HUES48 (cell line): ENCODE results near the gene DHX57.
"Not testable (repeated sequence)": the region's sequence is repeated elsewhere in the genome, so short reads cannot be mapped to it uniquely, and the experiment has no call there.

Experiments used
- H3K27ac ChIP-seq: one replicate; pipeline ENCODE4 v1.7.0; 2013; ENCODE audit warnings: low read depth, low read length, inconsistent platforms
- H3K27me3 ChIP-seq: 2 replicates; pipeline ENCODE4 v1.6.1; 2013; ENCODE audit warnings: mild to moderate bottlenecking, low read length; ENCODE audit not compliant: control insufficient read depth, insufficient read depth
- H3K36me3 ChIP-seq: 2 replicates; pipeline ENCODE4 v1.6.1; 2013; ENCODE audit warnings: low read length; ENCODE audit not compliant: control insufficient read depth, insufficient read depth
- H3K4me1 ChIP-seq: 2 replicates; pipeline ENCODE4 v1.6.1; 2013; ENCODE audit warnings: mild to moderate bottlenecking, low read length; ENCODE audit not compliant: control insufficient read depth, insufficient read depth
- H3K4me3 ChIP-seq: 2 replicates; pipeline ENCODE4 v1.5.1; 2013; ENCODE audit warnings: mild to moderate bottlenecking, low read depth, low read length
- H3K9ac ChIP-seq: 2 replicates; pipeline ENCODE4 v1.6.1; 2013; ENCODE audit warnings: mild to moderate bottlenecking, low read depth, low read length, moderate library complexity
- H3K9me3 ChIP-seq: 2 replicates; pipeline ENCODE4 v1.6.1; 2013; ENCODE audit warnings: low read length; ENCODE audit not compliant: control insufficient read depth, insufficient read depth

DHX57 gene

DNA sequence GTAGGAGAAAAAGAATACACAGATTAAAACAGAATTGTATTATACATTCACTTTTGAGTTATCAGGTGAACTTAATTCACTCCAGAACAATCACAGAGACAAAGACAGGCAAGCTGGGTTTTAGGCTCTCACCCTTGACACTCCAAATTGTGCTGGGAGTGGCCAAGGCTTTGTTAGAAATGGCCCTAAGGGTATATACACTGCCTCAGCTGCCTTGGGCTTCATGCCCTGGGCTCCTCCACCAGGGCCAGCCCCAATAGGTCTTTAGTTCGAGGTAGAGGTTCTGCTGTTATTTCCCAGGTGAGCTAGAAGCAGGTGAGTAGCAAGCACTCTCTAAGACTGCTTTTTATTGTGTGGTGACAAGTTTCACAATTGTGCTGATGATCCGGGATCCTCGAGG lies 77.8 kb downstream of the DHX57 start:
- no peak overlapping the region for H3K9ac ChIP-seq
- no peaks in the 10 kb centered on the region for H3K9me3 ChIP-seq
- no peak overlapping the region for H3K4me3 ChIP-seq
- peaks cover 18% of the 10 kb centered on the region for H3K36me3 ChIP-seq
- no peaks in the 10 kb centered on the region for H3K4me1 ChIP-seq
- no peaks in the 10 kb centered on the region for H3K27me3 ChIP-seq
- no peak overlapping the region for H3K27ac ChIP-seq

DNA sequence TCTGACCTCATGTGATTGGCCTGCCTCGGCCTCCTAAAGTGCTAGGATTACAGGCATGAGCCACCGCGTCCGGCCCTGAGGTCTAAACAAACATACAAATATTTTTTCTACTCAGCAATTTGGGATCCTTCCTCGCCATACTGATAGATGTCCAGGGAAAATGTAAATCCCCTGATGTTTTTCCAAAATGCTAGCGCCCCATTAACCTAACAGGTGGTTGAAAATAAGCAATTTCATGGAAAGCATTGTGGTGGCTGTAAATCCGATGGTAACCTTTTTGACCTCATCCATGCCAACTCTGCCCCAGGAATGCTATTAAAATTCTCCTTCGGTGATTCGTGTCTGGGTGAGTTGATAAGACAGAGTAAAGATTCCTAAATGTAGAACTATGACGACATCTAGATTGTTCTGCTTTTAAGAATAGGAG lies 78.5 kb downstream of the DHX57 start:
- no peak overlapping the region for H3K9ac ChIP-seq
- H3K27me3 ChIP-seq = no peaks in the 10 kb centered on the region
- peaks cover 12% of the 10 kb centered on the region for H3K36me3 ChIP-seq
- H3K4me1 ChIP-seq = no peaks in the 10 kb centered on the region
- no peaks in the 10 kb centered on the region for H3K9me3 ChIP-seq
- H3K27ac ChIP-seq = no peak overlapping the region
- no peak overlapping the region for H3K4me3 ChIP-seq

DNA sequence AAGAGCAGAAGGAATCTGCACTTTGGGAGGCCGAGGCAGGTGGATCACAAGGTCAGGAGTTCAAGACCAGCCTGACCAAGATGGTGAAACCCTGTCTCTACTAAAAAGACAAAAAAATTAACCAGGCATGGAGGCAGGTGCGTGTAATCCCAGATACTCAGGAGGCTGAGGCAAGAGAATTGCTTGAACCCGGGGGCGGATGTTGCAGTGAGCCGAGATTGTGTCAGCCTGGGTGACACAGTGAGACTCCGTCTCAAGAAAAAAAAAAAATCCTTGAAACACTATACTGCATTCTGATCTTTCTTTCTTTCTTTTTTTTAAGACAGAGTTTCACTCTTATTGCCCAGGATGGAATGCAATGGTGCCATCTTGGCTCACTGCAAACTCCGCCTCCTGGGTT lies 80.7 kb downstream of the DHX57 start:
- H3K9ac ChIP-seq, H3K27me3 ChIP-seq, H3K9me3 ChIP-seq, H3K4me3 ChIP-seq, H3K27ac ChIP-seq, H3K4me1 ChIP-seq: not testable (repeated sequence)
- H3K36me3 ChIP-seq = peaks cover 12% of the 10 kb centered on the region

DNA sequence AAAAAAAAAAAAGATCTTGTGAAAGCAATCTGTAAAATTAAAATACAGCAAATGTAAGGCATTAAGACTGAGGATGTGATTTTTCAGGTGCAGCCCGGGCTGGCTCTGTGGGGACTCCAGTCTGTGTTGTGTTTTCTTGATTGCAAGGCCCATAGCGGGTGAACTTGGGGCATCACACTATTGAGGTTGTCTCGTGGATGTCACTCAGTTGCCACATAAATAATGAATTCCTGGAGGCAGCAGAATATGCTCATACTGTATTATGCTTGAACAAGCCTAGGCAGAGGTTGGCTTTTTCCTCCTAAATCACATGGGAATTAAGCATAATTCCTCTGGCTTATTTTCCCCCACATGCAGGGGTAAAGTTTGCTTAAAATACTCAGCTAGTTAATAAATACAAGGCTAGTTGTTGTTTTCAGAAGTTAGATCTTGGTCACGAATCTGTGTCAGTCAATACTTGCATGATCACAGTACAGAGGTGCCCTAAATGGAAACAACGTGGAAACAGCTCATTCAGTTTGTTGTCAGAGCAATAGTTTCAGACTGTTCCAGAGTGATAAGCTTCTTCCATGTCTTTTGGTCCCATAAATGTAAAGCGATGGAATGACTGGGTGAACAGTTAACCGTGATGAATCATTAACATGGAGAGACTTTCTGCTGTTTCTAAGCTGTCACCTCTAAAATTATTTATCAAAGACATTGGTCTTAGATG lies 81.3 kb downstream of the DHX57 start:
- H3K4me1 ChIP-seq = no peaks in the 10 kb centered on the region
- no peak overlapping the region for H3K4me3 ChIP-seq
- H3K9ac ChIP-seq = no peak overlapping the region
- no peak overlapping the region for H3K27ac ChIP-seq
- H3K36me3 ChIP-seq = peaks cover 12% of the 10 kb centered on the region
- no peaks in the 10 kb centered on the region for H3K9me3 ChIP-seq
- H3K27me3 ChIP-seq = no peaks in the 10 kb centered on the region

DNA sequence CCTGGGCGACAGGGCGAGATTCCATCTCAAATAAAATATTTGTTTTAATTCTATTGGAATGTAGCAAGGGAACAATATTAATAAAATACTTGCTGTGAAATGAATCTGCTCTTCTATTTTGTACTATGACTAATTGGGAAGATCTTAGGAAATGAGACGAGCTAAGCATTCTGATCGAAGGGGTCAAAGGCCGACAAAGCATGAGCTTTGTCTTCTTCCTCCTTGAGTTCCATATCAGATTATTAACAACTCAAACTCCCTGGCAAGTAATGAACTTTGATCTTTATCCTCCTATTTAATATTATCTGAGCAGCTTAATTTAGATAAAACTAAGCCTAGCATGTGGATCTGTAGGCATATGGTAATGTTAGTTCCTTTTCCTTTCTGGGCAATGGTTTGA lies 82.2 kb downstream of the DHX57 start:
- Histone ChIP-seq H3K4me1 (no peaks in the 10 kb centered on the region), H3K4me3 (no peak overlapping the region), H3K27me3 (no peaks in the 10 kb centered on the region), H3K9me3 (no peaks in the 10 kb centered on the region), H3K27ac (no peak overlapping the region), H3K9ac (no peak overlapping the region), H3K36me3 (peaks cover 12% of the 10 kb centered on the region)

DNA sequence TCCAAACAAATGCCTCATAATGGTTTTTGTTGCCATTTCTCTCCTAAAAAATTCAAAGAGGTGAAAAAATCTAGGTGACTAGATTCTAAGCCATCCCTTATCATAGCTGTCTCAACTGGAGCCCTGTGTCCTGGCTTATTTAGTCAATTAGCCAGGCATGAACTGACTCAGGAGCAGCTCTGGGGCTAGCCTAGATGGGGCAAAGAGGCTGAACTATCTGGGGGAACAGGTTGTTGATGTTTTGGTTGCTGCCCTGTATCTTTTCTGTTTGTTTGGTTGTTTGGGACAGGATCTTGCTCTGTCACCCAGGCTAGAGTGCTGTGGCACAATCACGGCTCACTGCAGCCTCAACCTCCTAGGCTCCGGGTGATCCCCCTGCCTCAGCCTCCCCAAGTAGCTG lies 83.0 kb downstream of the DHX57 start:
- H3K9me3 ChIP-seq = no peaks in the 10 kb centered on the region

DNA sequence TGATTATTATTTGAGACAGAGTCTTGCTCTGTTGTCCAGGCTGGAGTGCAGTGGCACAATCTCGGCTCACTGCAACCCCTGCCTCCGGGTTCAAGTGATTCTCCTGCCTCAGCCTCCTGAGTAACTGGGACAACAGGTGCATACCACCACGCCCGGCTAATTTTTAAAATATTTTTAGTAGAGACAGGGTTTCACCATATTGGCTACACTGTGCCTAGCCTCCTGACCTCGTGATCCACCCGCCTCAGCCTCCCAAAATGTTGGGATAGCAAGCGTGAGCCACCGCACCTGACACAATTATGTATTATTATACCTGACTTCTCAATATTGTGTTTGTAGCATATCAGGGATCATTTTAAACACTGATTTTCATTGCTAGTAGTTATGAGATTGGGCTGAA lies 83.4 kb downstream of the DHX57 start:
- H3K9ac ChIP-seq, H3K36me3 ChIP-seq, H3K4me1 ChIP-seq, H3K27ac ChIP-seq, H3K4me3 ChIP-seq, H3K27me3 ChIP-seq, H3K9me3 ChIP-seq: not testable (repeated sequence)

More for the DNA sequence above, 83.0 kb downstream of the DHX57 start:
- no peak overlapping the region for H3K9ac ChIP-seq
- no peak overlapping the region for H3K27ac ChIP-seq
- H3K4me3 ChIP-seq = no peak overlapping the region
- H3K4me1 ChIP-seq = no peaks in the 10 kb centered on the region
- no peaks in the 10 kb centered on the region for H3K27me3 ChIP-seq
- peaks cover 5% of the 10 kb centered on the region for H3K36me3 ChIP-seq

DNA sequence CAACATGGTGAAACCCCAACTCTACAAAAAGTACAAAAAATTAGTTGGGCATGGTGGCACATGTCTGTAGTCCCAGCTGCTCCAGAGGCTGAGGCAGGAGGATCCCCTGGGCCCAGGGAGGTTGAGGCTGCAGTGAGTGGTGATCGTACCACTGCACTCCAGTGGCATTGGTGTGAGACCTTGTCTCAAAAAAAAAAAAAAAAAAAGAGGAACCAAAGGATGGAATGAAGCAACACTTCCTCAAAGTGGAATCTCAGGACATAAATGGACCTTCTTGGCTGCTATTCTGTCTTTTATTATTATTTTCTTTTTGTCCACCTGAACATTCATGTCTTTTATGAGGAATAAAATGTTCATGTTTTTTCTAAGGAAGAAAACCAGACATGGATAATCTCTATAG lies 84.0 kb downstream of the DHX57 start:
- Histone ChIP-seq H3K27ac (no peak overlapping the region), H3K36me3 (no peaks in the 10 kb centered on the region), H3K9ac (no peak overlapping the region), H3K4me1 (no peaks in the 10 kb centered on the region), H3K27me3 (no peaks in the 10 kb centered on the region), H3K9me3 (no peaks in the 10 kb centered on the region), H3K4me3 (no peak overlapping the region)

DNA sequence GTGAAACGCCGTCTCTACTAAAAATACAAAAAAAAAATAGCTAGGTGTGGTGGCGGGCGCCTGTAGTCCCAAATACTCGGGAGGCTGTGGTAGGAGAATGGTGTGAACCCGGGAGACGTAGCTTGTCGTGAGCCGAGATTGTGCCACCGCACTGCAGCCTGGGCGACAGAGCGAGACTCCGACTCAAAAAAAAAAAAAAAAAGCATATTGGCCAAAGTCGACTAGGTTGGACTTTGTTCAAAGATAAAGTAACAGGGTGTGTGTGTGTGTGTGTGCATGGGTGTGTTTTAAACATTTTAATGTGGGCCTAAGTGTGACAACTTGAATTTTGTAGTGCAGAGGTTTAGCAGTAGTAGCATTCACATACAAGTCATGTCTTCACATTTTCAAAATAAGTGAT lies 86.0 kb downstream of the DHX57 start:
- no peaks in the 10 kb centered on the region for H3K36me3 ChIP-seq
- H3K4me3 ChIP-seq = no peak overlapping the region
- H3K9me3 ChIP-seq = no peaks in the 10 kb centered on the region
- H3K27me3 ChIP-seq = no peaks in the 10 kb centered on the region
- no peak overlapping the region for H3K9ac ChIP-seq
- H3K4me1 ChIP-seq = no peaks in the 10 kb centered on the region
- H3K27ac ChIP-seq = no peak overlapping the region

DNA sequence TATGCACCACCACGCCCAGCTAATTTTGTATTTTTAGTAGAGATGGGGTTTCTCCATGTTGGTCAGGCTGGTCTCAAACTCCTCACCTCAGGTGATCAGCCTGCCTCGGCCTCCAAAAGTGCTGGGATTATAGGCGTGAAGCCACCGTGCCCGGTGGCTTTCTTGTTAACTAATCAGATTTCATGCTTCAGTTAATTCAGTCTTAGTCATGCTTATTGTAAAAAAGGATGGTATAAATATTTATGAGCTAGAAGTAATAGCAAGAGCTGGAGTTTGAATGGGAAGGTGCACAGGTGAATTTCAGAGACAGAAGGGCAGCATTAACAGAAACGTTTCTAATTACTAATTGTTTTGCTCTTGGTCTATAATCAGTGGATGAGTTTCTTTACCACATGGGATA lies 87.4 kb downstream of the DHX57 start:
- Histone ChIP-seq H3K4me1 (no peaks in the 10 kb centered on the region), H3K27ac (no peak overlapping the region), H3K4me3 (no peak overlapping the region), H3K36me3 (no peaks in the 10 kb centered on the region), H3K27me3 (no peaks in the 10 kb centered on the region), H3K9me3 (no peaks in the 10 kb centered on the region), H3K9ac (no peak overlapping the region)

DNA sequence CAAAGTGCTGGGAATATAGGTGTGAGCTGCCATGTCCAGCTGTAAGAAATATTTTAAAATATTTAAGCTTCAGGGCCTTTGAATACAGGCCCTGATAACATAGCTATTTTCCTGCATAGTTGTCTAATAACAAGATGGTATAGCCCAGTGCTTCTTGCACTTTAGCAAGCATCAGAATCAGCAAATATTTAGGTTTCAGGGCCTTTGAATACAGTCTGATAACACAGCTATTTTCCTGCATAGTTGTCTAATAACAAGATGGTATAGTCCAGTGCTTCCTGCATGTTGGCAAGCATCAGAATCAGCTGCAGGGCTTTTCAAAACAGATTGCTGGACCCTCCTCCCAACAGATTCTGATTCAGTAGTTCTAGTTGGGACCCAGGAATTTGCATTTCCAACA lies 92.1 kb downstream of the DHX57 start:
- no peak overlapping the region for H3K27ac ChIP-seq
- no peak overlapping the region for H3K9ac ChIP-seq
- H3K9me3 ChIP-seq = no peaks in the 10 kb centered on the region
- H3K27me3 ChIP-seq = no peaks in the 10 kb centered on the region
- H3K36me3 ChIP-seq = peaks cover 9% of the 10 kb centered on the region
- H3K4me1 ChIP-seq = no peaks in the 10 kb centered on the region
- no peak overlapping the region for H3K4me3 ChIP-seq
